T47D (cell line): Measurements from ENCODE around the gene UBE2R2.

Source experiments
- DNase-seq, 2 experiments: peaks; one replicate each; pipeline versions ENCODE4 v3.0.0 to v3.0.0-alpha.2; 2011 to 2012; ENCODE audit warnings: low read depth in 1 of 2, low spot score in 1 of 2
- JUND ChIP-seq: IDR thresholded peaks from 2 replicates; pipeline ENCODE4 v1.6.1; 2012; ENCODE audit warnings: low read depth
- in situ Hi-C: cut with HindIII; loops from 2 replicates; pipeline ENCODE4 v1.10.0; 2016; ENCODE audit warnings: low sequenced_read_pairs, low pct_unique_long_range_greater_than_20kb

Gene UBE2R2

GRCh38 chr9:33923998-33924701 lies 107.2 kb downstream of the UBE2R2 start:
- in situ Hi-C loops: no loop called here
- DNase-seq: peak; percentile 32 to 65
- no peak for TF ChIP-seq JUND

DNA sequence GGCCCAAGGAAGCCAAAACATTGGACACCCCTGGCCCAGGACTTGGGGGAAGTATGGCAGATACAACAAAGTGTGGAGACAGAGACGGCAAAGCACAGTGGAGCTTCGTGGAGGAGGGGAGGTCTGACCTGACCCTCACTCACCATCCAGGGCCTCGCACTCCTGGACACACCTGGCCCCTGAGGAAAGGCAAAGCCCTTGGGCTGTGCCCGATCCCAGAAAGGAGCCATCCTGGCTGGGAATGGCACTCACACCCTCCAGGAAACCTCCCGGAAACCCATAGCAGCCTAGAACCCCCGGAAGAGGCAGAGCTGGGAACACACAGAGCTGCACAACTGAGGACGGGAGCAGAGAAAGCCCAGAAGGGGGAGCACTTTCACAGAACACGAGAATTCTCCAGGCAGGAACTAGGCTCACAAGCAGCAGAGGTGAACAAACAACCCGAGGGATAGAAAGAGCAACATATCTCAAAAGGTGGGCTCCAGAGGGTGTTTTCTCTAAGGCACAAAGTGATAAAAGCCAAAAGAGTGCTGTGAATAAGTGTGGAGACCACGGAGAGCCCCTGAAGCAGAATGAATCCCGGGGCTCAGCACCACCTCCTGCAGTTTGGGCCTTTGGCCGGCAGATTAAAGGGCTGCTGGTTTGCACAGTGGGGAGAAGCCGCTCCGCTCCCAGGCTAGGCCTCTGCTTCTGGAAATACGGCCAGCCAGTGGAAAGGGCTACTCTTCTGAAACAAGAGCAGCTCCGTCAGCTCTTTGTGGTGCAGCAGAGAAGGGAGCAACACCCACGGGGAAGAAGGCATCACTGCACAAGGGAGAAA lies 108.2 kb downstream of the UBE2R2 start:
- peak; percentile 31 to 73 for DNase-seq
- in situ Hi-C loops: no loop called here
- no peak for TF ChIP-seq JUND

GRCh38 chr9:33926746-33927485 lies 110.0 kb downstream of the UBE2R2 start:
- TF ChIP-seq JUND: no peak
- DNase-seq: no peak
- in situ Hi-C loops: no loop called here

DNA sequence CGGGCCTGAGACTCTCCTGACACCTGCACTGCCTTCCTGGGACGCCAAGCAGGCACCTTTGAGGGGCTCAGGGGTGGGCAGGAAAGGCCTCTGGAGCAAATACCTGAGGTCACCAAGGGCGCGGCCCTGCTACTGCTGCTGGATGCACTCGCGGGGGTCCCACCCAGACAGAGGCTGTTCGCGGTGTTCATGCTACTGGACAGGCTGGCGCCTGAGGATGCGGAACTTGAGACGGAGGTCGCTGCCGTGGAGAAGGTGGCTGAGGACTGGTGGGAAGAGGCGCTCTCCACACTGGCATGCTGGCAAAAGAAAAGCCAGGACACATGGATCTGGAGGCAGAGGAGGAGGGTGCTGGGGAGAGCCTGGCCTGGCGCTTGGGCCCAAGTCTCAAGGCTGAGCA lies 110.7 kb downstream of the UBE2R2 start:
- in situ Hi-C loops: no loop called here
- TF ChIP-seq JUND: no peak
- DNase-seq: no peak

DNA sequence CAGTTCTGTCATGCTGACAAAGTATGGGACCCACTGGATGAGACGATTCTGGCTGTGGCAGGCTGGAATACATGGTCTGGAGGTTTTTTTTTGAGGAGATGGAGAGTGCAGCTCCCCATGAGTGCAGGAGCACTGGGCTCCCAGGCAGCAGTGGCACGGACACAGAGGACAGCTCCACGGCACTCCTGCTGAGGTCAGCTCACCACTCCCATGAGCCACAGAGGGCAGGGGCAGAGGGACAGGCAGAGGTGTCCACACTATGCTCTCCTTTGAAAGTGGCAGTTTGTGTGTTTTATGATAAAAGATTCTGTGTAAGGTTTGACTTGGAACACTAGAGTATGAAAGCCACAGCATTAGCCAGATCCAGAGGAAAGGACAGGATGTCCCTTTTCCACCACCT lies 114.4 kb downstream of the UBE2R2 start:
- in situ Hi-C loops: no loop called here
- TF ChIP-seq JUND: no peak
- no peak for DNase-seq

GRCh38 chr9:33932078-33932807 lies 115.3 kb downstream of the UBE2R2 start:
- in situ Hi-C loops: no loop called here
- no peak for DNase-seq
- TF ChIP-seq JUND: no peak

DNA sequence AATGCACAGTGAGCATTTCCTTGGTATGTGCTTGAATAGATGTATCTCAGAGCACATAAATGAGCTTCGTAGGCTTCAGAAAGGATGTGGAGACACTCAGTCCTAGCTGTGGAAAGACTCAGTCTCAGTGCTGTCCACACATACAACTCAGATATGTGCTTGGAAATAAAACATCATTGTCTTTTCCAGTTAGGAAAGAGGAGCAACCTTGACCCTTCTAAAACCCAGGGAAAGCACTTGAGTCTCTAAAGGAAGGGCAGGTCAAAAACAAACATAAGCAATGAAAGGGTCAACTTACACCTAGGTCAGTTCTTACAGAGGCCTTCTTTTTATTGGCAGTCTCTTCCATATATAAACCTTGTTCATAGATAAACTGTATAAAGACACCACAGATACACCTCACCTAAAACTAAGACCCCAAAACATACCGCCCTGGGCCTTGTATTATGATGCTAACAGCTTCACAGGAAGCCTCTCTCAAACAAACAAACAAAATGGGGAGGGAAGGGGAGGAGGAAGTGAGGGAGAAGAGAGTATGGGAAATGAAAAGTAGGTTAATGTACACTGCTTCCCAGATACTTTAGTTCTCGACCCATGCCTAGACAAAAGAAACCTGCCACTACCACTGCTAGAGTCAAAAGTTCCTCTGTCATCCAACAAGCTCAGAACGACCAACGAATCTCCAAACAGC lies 117.4 kb downstream of the UBE2R2 start:
- no peak for DNase-seq
- in situ Hi-C loops: no loop called here
- TF ChIP-seq JUND: no peak

GRCh38 chr9:33939924-33940874 lies 123.2 kb downstream of the UBE2R2 start:
- TF ChIP-seq JUND: no peak
- in situ Hi-C loops: no loop called here
- no peak for DNase-seq

- DNase-seq: peak in 1 of 2 experiments; percentile 22
- no peak for TF ChIP-seq JUND
- in situ Hi-C loops: no loop called here
Measured at GRCh38 chr9:33942471-33943083, 125.6 kb downstream of the UBE2R2 start.

DNA sequence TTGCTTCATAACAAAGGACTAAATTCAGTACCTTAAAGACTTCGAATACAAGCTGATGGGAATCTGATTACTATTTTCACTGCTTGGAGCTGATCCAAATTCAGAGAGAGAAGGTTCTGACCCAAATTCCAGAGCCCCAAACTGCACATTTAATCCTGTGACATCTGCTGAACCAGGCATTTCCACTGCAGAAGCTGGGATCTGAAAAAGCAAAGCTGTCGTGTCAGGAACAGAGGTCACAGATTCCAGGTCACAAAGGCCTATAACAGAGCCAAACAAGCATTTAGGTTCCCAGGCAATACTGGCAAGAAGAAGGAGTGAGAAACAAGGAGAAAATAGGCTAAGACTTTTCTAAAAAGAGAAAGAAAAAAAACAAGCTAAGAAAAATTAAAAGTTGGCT lies 126.4 kb downstream of the UBE2R2 start:
- DNase-seq: no peak
- TF ChIP-seq JUND: no peak
- in situ Hi-C loops: no loop called here
